Measurements from ENCODE around the gene TSPAN1.

DNA sequence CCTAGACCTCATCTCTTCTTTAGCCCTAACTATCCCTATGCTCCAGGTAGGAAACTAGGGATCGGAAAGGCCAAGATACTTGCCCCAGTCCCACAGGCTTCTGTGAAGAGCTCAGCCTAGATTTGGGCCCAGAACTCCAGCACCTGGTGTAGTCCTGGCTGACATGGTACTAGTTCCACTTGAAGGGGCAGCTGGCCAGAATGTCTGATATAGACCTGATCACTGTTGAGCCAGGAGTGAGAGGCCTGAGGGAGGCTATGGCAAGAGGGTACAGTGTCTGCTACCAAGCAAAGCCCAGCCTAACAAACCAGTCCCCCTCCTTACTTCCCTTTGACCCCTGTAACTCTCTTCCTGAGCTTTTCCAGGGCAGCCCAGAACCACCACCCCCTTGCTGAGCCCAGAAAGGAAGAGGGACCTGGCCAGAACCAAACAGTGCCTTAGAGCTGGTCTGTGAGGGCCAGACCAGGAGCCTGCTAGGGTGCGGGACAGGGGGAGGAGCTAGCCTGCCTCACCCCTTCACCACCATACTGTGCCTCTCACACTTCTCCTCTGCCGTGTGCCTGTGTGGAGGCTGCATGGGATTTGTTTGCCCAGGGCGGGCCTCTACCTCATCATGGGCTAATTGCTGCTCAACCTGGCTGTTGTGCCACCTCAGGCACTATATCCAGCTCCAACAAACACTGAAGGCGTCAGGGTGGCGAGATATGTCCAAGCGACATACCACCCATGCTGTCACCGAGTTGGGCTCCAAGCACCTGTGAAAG, 12.4 kb downstream of the TSPAN1 start:
- TF ChIP-seq CTCF (conservative IDR thresholded peaks at IDR 0.05; ENCODE audit: low read length), result no peak
- TF ChIP-seq EZH2phosphoT487 (IDR thresholded peaks at IDR 0.05; ENCODE audit: borderline replicate concordance), result no peak
